SHP77 (cell line): Measurements from ENCODE around the gene IL18.
A peak's percentile ranks its signal among the peaks of the same experiment; 100 is the strongest.
"Not testable (repeated sequence)": the region's sequence is repeated elsewhere in the genome, so short reads cannot be mapped to it uniquely, and the experiment has no call there.

ENCODE experiments used
- DNase-seq, 2 experiments: peaks; one replicate each; lab custom pipeline; 2025; lab: John Stamatoyannopoulos, UW

IL18 gene

DNA sequence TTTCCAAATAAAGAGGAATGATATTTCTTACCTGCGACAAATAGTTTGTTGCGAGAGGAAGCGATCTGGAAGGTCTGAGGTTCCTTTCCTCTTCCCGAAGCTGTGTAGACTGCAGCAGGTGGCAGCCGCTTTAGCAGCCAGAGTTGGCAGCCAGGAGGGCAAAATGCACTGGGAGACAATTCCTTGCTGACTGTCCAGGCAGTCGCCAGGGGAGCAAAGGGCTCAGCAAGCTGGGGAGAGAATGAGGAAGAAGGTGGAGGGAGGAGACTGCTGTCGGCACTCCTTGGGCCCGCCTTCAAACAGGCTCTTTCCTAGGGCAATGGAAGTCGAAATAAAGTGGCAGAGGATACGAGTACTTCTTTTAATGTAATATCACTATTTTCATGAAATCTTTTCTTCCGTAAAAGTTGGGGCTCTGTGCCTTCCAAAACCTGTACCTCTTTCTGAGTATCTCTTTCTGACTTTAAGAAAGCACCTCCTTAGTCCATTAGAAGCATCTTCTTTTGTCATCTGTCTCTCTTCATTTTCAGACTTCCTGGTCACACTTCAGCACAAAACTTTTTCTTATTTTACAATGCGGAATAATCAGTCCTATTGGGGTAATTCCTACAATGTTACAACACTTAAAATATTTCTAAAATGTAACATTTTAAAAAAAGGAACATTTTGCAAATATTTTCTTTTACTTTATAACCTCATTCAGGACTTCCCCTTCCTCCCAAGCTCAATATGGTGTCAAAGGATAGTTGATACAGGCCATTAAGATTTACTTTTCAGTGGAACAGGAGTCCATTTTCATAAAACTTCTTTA, at the start of gene IL18:
TSS of gene IL18 (minus strand) at position 220 of the 811 bp plus-strand sequence. CDS start 9,041 bp downstream, outside the sequence.
- no peak for DNase-seq

- no peak for DNase-seq
Observed at GRCh38 chr11:112212710-112213109, 48.8 kb upstream of the IL18 start.

DNA sequence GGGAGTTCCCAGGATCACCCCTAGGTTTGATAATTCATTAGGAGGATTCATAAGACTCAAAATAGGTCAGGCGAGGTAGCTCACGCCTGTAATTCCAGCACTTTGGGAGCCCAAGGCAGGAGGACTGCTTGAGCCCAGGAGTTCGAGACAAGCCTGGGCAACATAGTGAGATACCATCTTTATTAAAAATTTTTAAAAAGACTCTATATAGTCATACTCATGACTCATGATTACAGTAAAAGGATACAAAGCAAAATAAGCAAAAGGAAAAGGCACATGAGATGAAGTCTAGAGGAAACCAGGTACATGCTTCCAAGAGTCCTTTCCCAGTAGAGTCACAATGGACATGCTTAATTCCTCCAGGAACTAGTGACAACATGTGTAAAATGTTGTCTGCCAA, 48.4 kb upstream of the IL18 start:
- no peak for DNase-seq

- no peak for DNase-seq
Observed at GRCh38 chr11:112211536-112211935, 47.6 kb upstream of the IL18 start.

- DNase-seq = no peak
Observed at GRCh38 chr11:112210890-112211289, 47.0 kb upstream of the IL18 start.

DNA sequence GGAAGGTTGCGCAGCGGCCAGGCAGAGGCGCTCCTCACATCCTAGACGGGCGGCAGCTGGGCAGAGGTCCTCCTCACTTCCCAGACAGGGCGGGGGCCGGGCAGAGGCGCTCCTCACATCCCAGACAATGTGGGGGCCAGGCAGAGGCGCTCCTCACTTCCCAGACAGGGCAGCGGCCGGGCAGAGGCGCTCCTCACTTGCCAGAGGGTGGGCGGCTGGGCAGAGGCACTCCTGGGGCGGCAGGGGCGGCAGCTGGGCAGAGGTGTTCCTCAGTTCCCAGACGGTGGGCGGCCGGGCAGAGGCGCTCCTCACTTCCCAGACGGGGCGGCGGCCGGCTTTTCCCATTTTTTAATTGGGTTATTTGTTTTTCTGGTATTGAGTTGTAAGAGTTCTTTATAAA, 42.2 kb upstream of the IL18 start:
- DNase-seq = no peak

DNA sequence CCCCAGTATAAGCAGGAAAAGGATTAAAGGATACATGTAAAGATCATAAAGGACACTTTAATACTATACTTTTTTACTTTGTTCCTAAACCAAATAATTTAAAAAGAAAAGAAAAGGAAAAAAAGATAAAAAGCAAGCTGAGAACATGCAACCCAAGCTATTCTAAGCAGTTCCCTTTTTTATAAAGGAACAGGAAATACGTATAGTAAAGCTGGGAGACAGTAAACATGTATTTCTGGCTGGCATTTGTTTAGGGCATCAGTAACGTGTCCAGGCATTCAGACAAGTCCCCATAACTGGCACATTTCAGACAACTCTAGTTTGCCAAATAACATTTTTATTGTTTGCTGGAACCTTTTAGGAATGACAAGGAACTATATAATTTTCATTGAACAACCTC, 36.4 kb upstream of the IL18 start:
- DNase-seq = no peak

DNA sequence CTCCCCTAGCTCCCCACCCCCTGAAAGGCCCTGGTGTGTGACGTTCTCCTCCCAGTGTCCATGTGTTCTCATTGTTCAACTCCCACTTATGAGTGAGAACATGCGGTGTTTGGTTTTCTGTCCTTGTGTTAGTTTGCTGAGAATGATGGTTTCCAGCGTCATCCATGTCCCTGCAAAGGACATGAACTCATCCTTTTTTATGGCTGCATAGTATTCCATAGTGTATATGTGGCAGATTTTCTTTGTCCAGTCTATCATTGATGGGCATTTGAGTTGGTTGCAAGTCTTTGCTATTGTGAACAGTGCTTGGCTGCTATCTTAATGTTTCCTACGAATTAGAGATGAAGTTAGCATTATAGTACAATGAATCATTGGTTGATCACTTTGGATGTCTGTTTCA, 35.2 kb upstream of the IL18 start:
- not testable (repeated sequence) for DNase-seq

- no peak for DNase-seq
Observed at GRCh38 chr11:112196519-112197087, 32.7 kb upstream of the IL18 start.

DNA sequence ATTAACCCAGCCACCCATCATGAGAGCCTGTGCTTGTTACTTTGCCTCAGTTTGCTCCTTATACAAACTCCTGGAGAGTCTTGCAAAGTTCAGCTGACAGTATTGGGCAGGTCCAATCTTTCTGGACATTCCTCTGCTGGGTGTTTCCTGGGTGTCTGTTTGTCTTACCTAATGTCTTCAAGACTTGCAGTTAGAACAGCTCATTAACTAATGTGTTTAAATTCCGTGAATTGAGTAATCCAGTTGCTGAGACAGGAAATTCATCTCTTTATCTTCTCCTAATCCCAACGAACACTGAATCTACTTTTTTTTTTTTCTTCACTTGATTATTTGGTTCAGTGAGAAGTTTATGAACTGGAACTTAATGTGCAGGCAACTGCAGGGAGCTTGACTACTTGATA, 32.1 kb upstream of the IL18 start:
- DNase-seq = no peak

DNA sequence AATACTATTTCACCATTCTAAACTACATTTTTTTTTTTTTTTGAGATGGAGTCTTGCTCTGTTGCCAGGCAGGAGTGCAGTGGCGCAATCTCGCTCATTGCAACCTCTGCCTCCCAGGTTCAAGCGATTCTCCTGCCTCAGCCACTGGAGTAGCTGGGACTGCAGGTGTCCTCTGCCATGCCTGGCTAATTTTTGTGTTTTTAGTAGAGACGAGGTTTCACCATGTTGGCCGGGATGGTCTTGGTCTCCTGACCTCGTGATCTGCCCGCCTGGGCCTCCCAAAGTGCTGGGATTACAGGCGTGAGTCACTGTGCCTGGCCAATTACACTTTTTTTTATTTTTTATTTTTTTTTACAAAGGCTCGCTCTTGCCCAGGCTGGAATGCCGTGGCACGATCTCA, 31.2 kb upstream of the IL18 start:
- not testable (repeated sequence) for DNase-seq

GRCh38 chr11:112186304-112186703, 22.4 kb upstream of the IL18 start:
- no peak for DNase-seq

DNA sequence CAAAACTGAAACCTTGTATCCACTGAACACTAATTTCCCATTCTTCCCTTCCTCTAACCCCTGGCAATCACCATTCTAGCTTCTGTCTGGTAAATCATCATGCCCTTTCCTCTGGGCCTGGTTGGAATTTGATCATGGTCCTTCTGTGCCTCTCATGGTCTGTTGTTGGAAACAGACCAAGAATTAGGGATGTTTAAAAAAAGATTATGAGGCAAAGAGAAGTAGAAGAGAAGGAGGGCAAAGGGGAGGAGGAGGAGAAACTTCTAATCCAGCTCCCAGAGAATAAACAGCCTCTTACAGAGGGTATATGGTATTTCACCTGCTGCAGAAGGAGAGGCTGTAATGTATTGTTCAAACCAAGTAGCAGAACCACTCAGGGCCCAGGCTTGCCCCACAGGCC, 22.0 kb upstream of the IL18 start:
- DNase-seq = no peak

- DNase-seq = no peak
Observed at GRCh38 chr11:112182867-112183266, 19.0 kb upstream of the IL18 start.

- no peak for DNase-seq
Observed at GRCh38 chr11:112179601-112180000, 15.7 kb upstream of the IL18 start.

DNA sequence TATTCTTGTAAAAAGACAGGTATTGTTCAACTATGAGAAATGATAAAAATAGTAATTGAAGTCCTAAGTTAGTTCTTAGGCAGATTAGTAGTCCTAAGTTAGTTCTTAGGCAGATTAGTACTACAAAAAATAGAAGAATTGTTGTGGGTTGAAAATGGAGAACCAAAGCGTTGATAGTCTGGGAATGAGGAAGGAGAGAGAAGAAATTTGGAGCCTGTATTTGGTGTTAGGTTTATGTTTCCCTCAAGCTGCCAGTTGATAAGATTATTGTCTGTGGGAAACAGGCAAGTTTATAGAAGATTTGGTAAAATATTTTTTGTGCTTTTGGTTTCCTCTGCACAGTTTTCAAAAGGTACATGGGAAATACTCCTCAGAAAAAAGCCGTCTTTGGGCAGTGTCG, 15.0 kb upstream of the IL18 start:
- DNase-seq = no peak

- no peak for DNase-seq
Observed at GRCh38 chr11:112178428-112178827, 14.5 kb upstream of the IL18 start.

- no peak for DNase-seq
Observed at GRCh38 chr11:112177589-112177988, 13.7 kb upstream of the IL18 start.

DNA sequence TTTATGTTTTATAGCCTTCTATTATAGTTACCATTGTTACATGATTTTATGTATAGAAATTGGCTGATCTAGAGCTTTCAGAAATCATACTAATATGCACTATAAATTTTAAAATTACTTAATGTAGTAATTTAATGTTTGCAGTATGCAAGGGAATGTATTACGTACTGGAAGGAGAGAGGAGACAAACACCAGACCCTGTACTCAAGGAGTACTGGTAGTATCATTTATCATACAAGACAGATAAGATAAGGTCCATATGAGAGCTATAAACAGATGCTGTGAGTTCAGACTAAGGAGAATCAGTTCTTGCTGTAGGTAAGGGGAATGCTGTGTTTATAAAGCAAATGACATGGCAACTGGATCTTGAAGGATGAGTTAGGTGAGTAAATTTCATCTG, 12.2 kb upstream of the IL18 start:
- no peak for DNase-seq

DNA sequence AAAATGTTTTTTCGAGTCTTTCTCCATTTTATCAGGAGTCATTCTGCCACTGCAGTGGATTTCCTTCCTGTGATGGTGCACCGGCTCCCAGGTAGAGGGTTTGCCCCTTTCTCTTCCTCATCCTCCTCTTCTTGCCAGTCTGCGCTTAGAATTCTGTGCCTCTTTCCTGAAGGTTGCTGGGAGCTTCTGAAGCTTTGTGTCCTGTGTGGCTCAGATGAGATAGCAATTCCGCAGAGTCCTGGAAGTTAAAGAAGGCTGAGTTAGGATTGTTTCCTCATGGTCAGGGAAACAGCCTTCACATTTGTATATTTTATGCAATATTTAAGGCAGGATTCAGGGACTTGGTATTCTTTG, 11.7 kb upstream of the IL18 start:
- DNase-seq = no peak

DNA sequence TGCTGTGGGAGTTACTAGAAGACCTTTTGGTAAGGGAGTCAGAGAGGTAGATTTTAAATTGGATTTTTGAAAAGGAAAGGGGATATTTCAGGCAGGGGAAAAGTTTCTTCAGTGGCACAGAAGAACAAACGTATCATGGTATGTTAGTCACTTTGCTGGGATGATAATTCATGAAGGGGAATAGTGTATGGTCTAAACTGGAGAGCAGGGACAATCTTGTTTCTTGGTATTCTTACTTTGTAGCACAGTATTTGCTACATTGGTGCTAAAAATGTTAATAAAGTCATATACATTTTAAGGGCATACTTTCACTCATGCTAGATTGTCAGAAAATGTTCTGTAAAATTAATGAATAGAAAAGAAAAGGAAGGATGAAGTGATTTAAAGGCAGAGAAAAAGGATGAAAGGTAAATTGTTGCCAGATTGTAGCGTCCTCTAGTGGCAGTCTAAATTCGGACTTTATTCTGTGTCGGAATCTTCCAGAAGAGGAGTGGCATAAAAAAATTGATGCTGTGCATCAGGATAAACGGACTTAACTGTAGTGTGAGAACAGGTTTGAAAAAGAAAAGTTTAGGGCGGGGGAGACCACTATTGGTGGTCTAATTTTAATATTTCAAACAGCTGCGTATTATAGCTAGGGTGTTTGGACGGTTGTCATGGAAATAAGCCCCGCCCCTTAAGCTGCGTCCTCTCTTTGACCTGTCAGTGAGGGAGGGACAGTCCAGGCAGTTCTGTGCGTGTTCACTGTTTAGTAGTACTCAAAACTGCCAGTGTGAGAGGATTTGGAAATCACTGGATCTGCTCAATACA, 11.1 kb upstream of the IL18 start, which contains the start of gene BCO2:
TSS of gene BCO2 (plus strand) at position 724 of the 810 bp plus-strand sequence. CDS start 90 bp downstream, outside the sequence.
- peak; percentile 55 to 56 for DNase-seq

GRCh38 chr11:112173152-112173551, 9.3 kb upstream of the IL18 start:
- no peak for DNase-seq
